PC-9 (cell line): Measurements from ENCODE around the gene MSH6.

ENCODE experiments used
- EZH2 ChIP-seq: fragments of 200-600 bp; sonication (generic); IDR thresholded peaks from 2 replicates; pipeline ENCODE4 v1.8.0; 2017; ENCODE audit warnings: antibody characterized with exemption, low read depth
- TF ChIP-seq, protein P1 (sequence below): fragments of 200-600 bp; sonication (generic); conservative IDR thresholded peaks from 2 replicates; pipeline ENCODE4 v1.6.1; 2017; ENCODE audit warnings: mixed run types, antibody characterized with exemption, mild to moderate bottlenecking, moderate library complexity

DNA sequence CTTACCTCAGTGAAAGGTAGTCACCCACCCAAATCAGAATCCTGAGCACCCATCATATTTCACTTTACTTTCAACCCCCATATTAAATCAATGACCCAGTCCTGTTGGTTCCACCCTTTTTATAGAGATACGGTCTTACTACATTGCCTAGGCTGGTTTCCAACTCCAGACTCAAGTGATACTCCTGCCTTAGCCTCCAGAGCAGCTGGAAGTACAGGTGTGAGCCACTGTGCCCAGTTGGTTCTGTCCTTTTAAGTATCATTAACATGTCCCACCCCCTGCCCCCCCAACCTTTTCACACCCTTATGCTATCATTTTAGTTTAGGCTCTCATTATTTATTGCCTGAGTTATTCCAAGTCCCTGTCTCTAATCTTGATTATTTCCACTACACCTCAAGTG lies 28.7 kb downstream of the MSH6 start:
- TF ChIP-seq, protein P1, sequence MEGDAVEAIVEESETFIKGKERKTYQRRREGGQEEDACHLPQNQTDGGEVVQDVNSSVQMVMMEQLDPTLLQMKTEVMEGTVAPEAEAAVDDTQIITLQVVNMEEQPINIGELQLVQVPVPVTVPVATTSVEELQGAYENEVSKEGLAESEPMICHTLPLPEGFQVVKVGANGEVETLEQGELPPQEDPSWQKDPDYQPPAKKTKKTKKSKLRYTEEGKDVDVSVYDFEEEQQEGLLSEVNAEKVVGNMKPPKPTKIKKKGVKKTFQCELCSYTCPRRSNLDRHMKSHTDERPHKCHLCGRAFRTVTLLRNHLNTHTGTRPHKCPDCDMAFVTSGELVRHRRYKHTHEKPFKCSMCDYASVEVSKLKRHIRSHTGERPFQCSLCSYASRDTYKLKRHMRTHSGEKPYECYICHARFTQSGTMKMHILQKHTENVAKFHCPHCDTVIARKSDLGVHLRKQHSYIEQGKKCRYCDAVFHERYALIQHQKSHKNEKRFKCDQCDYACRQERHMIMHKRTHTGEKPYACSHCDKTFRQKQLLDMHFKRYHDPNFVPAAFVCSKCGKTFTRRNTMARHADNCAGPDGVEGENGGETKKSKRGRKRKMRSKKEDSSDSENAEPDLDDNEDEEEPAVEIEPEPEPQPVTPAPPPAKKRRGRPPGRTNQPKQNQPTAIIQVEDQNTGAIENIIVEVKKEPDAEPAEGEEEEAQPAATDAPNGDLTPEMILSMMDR = no peak
- TF ChIP-seq EZH2 = no peak
